GM03348 (cell line): ENCODE results near the gene CHST7.

Source experiments
- DNase-seq: peaks from one replicate; pipeline ENCODE4 v3.0.0; 2012; ENCODE audit warnings: low spot score

Gene CHST7

DNA sequence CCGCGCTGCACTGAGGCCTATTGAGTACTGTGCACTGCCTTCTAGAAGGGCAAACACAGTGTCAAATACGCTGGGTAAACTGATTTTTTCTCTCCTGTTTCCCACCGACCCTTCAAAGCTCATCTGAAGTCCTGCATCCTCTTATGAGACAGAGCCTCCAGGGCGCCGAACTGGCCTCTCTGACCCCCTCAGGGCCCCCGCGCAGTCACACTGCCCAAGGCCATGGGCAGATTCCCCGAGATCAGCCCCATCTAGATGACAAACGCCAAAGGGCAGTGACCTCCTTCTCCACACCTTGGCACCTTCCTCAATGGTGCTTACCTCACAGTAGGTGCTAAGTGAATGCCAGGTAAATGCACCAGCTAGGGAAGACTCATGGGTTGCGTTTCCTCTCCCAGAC, 34.4 kb downstream of the CHST7 start:
- DNase-seq, result no peak

GRCh38 chrX:46610070-46610658, 36.6 kb downstream of the CHST7 start:
- DNase-seq, result no peak

DNA sequence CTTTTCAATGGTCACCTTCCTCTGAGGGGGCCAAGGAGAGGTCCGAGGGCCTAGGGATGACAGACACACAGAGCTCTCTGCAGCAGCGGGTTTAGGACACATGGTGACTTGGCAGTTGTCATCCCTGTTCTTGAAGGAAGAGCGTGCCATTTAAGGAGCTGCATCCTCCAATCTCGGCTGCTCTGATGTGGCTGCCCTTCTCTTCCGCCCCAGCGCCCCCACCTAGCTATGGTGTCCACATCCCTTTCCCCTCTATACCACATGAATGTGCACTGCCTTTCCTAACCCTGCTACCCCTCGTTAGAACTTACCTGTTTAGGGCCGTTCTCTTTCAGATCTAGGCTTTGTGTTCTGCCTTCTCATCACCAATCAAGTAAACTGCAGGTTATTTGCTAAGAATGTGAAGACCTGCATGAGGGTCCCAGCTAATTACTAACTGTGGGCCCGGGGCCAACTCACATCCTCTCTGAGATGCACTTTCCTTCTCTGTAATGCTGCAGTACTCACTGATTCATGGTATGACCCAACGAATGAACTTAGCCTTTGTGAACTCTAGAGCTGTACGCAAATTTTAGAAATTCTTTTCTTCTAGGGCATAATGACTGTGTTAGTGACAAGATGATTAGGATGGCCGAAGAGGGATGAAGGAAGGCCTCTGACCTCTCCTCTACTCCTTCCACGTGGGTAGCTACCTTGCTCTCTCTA, 38.2 kb downstream of the CHST7 start:
- DNase-seq, result no peak

GRCh38 chrX:46617906-46618305, 44.3 kb downstream of the CHST7 start:
- no peak for DNase-seq

- no peak for DNase-seq
Observed at GRCh38 chrX:46618947-46619346, 45.4 kb downstream of the CHST7 start.

GRCh38 chrX:46620505-46620904, 46.9 kb downstream of the CHST7 start:
- DNase-seq, result no peak

DNA sequence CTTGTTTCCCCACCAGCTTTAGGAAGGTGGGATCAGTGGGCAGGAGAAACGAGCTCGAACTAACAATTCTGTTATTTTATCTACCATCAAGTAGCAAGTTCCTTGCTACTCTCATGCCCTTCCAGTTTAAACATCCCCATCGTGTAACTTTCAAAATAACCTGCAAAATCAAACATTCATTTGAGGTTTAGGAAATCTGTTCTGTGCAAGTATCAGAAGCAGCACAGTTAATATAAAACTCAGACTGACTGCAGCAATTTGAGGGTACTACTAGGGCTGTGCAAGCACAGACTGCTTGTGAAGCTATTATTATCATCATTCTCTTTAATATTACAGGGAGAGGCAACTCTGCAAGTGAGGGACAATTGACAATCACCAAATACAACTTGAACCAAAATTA, 48.0 kb downstream of the CHST7 start:
- DNase-seq, result no peak

DNA sequence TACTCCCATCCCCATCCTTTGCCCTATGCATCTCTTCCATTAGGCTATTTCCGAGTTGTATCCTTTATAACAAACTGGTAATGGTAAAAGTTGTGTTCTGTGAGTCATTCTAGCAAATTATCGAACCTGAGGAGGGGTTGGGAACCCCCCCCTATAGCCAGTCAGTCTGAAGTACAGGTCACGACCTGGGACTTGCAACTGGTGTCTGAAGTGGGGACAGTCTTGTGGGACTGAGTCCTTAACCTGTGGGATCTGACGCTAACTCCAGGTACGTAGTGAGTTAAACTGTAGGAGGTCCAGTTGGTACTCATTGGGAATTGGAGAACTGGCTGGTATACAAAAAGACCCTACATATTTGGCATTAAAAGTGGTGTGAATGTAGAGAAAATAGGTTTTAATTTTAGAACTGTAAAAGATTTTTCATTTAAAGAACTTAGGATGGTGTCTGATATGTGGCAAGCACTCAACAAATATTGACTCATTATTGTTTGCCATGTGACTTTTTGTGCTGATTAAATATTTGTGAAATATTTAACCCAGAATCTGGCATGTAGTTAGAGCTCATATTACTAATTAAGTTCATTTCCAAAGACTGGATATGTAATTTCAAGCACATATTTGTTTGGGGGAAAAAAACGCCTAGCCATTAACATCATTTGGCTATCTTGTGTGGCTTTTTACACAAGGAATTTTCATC, 50.7 kb downstream of the CHST7 start:
- DNase-seq, result no peak

DNA sequence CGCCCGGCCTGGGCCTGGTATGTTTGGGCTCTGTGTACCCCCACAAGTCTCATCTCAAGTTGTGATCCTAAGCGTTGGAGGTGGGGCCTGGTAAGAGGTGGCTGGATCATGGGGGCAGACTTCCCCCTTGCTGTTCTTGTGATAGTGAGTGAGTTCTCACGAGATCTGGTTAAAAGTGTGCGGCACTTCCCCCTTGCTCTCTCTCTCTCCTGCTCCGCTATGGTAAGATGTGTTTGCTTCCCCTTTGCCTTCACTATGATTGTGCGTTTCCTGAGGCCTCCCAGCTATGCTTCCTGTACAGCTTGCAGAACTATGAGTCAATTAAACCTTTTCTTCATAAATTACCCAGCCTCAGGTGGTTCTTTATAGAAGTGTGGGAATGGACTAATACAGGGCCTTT, 53.0 kb downstream of the CHST7 start:
- DNase-seq, result no peak

DNA sequence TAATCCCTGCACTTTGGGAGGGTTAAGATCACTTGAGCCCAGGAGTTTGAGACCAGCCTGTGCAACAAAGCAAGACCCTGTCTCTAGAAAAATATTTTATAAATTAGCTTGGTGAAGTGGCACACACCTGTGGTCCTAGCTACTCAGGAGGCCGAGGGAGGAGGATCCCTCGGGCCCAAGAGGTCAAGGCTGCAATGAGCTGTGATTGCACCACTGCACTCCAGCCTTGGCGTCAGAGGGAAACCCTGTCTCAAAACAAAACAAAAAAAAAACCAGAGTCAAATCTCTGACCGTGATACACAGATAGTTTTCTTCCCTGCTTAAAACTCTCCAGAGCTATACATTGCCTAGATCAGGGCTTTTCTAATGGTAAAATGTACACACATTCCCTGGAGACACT, 53.5 kb downstream of the CHST7 start:
- DNase-seq, result no peak

DNA sequence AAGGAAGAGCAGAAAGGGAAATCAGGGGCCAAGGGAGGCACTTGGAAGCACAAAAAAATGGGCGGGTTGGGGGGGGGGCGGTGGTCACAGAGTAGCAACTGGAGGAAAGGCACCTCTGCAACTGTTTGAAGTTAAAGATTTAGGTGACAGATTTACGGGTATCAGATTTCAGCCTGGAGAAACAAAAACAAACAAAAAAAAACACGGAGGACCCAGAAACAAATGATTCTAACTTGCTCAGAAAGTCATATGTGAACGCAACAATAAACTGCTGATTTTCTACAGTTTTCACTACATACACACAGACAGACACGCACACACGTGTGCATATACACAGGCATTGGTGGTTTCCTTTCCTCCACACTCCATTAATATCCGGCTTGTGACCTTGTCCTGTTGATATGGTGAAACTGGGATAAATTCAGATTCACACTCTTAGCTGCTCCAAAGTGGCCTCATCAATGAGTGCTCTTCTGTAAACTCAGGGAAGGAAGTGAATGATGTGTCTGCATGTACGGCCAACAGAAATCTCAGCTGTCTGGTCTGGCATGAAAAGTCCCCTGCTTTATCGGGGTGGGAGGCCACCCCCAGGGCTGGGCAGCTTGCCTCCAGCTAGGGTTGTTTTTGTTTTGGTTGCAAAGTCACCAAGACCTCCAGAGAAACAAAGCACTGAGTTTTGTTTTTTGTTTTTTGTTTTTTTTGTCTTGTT, 54.3 kb downstream of the CHST7 start:
- DNase-seq, result no peak

DNA sequence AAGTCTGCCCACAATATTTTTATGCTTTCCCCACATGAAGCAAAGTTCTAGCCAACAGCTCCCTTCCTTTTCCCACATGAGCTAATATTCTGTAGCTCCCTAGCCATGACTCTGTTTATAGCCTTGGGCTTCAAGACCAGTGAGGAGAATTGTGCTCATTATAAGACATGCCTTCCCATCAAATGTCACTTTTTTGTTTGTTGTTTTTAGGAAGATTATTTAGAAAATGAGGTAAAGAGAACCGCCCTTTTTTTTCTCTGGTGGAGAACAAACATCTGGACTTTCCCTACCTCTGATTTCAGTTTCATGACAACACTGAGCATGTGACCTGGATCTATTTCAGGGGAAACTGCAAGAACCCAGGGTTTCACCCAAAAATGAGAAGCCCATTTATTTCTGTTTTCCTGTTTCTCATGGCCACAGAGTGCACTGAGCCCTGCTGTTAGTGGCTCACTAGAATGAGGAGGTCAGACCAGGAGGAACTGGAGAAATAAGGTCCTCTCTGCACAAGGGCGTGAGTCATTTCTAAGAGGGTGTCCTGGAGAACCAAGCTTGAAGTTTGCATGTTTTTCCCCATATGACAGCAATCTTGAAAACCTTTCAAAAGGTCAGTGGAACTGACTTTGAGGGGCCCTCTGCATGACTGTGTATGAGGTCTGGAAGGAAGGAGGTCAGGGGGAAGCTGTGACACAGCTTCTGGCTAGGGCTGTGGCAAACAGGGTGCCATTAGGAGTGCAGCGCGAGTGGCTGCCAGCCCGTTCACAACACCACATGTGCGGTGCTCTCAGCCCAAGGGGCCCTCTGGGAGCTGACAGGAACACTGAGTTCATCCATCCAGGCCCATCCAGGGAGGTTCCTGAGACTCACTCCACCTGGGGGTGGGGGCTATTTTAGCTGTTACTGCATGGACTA, 55.2 kb downstream of the CHST7 start:
- peak; percentile 27 for DNase-seq

- peak; percentile 22 for DNase-seq
Observed at GRCh38 chrX:46630141-46630540, 56.6 kb downstream of the CHST7 start.

- no peak for DNase-seq
Observed at GRCh38 chrX:46634577-46634976, 61.0 kb downstream of the CHST7 start.

DNA sequence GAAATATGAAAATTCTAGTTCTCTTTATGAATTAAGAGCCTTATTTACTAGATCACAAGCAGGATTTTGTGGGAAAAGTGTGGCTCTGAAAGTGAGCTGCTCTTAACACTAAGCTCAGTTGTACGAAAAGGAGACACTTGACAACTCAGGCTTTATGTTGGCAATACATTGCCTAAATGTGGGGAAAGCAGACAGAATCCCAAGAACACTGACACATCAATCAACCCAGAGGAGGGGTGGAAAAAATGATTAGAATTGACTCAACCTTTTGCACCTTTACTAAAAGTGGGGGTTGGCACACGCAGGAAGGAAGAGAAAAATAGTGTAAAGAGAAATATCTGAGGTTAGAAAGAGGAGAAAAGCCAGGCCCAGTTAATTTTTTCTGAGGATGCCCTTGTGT, 61.6 kb downstream of the CHST7 start:
- DNase-seq, result no peak

GRCh38 chrX:46636223-46636622, 62.7 kb downstream of the CHST7 start:
- no peak for DNase-seq

DNA sequence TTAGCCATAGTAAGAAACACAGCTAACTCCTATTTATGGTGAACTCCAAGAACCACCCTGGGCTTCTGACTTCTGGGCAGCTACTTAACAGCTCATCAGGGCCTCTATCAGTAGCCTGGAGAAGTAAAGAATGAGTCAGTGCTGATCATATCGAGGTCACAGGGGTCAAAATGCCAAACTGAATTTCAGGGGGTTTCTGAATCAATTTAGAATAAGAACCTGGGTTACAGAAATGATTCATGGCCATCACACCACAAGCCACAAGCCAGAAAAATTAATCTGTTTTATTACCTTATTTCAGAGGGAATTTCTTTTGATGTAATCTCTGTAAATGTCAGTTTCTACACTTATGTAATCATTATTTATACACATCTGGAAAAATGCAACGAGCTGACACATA, 64.4 kb downstream of the CHST7 start:
- DNase-seq, result no peak

GRCh38 chrX:46642145-46642544, 68.6 kb downstream of the CHST7 start:
- DNase-seq, result peak; percentile 9

- DNase-seq, result no peak
Observed at GRCh38 chrX:46643636-46644035, 70.1 kb downstream of the CHST7 start.

DNA sequence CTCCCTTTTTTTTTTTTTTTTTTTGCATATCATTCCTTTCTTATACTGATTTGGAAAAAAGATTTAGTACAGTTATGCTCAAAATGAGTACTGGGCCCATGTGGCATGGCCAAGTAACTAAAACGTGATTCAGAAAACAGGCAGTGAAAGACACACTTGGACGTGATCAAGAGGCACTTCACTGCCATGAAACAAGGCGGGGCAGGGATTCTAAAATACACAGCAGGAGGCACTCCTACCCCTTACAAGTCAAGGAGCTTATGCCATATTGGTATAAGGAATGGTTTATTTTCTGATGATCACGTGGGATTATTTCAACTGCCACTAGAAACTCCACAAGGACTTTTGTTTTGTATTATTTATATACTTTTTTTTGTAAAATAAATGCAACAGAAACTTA, 72.0 kb downstream of the CHST7 start:
- no peak for DNase-seq

DNA sequence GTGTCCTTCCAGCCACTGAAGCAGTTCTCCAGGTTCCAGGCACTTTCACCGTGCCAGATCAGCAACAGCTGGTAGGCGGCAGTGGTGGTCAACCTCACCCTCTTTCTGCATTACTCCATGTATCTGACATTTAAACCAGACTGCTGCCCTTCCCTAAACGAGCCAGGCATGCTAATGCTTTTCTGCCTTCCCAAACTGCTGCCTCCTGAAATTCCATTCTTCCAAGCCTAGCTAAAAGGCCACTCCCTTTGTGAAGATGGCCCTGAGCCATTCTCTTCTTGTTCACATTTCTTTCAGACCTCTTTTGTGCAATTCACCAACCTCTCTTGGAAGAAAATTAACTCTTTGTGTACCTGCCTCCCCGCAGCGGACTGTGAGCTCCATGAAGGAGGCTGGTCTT, 73.7 kb downstream of the CHST7 start:
- DNase-seq, result peak; percentile 13
